GM12878 (cell line): ENCODE results near the gene SNX10.

ENCODE experiments used
- BRCA1 ChIP-seq: IDR thresholded peaks from 2 replicates; pipeline ENCODE4 v1.6.1; 2011; ENCODE audit warnings: low read depth, low read length, improper control_type of control experiment
- CTCF ChIP-seq, 3 experiments: IDR thresholded peaks in 2 of 3; conservative IDR thresholded peaks in 1 of 3; 2 replicates each; pipeline ENCODE4 v1.5.1; 2011; ENCODE audit warnings: low read depth in 3 of 3, low read length in 3 of 3, mild to moderate bottlenecking in 3 of 3, control low read depth in 2 of 3, moderate library complexity in 2 of 3, inconsistent platforms in 1 of 3, mixed read lengths in 1 of 3; ENCODE audit not compliant: control insufficient read depth in 2 of 3, insufficient read depth in 1 of 3; ENCODE audit errors: extremely low read depth in 1 of 3
- ELK1 ChIP-seq: IDR thresholded peaks from 2 replicates; pipeline ENCODE4 v1.6.1; 2012; ENCODE audit warnings: low read depth, low read length, improper control_type of control experiment
- HCFC1 ChIP-seq: fragments of 150-350 bp; IDR thresholded peaks from 2 replicates; pipeline ENCODE4 v1.6.1; 2014; ENCODE audit warnings: low read length
- MAX ChIP-seq: IDR thresholded peaks from 2 replicates; pipeline ENCODE4 v1.6.1; 2012; ENCODE audit warnings: low read depth, low read length, improper control_type of control experiment
- MYC ChIP-seq: IDR thresholded peaks from 2 replicates; pipeline ENCODE4 v1.6.1; 2011; ENCODE audit warnings: mild to moderate bottlenecking, low read length, moderate library complexity, inconsistent platforms; ENCODE audit not compliant: insufficient read depth, insufficient replicate concordance, insufficient read length, severe bottlenecking
- TAF1 ChIP-seq: IDR thresholded peaks from 2 replicates; pipeline ENCODE4 v1.6.1; 2011; ENCODE audit warnings: mild to moderate bottlenecking, low read depth, low read length, borderline replicate concordance
- USF2 ChIP-seq: IDR thresholded peaks from 2 replicates; pipeline ENCODE4 v1.6.1; 2011; ENCODE audit warnings: low read depth, low read length, improper control_type of control experiment, borderline replicate concordance

GRCh38 chr7:26298472-26299058 lies 6.9 kb downstream of the SNX10 start:
- TF ChIP-seq CTCF (IDR thresholded peaks at IDR 0.05 in 2 of 3, conservative IDR thresholded peaks at IDR 0.05 in 1 of 3; ENCODE audit: control insufficient read depth in 2 of 3, extremely low read depth in 1 of 3, insufficient read depth in 1 of 3, low read depth in 3 of 3, low read length in 3 of 3): no peak
- no peak for TF ChIP-seq MYC
- no peak for TF ChIP-seq MAX
- TF ChIP-seq HCFC1: no peak
- no peak for TF ChIP-seq USF2
- no peak for TF ChIP-seq BRCA1
- no peak for TF ChIP-seq ELK1
- TF ChIP-seq TAF1: no peak
